Activated T-cell treated with anti-CD3 and anti-CD28 coated beads, Interleukin-2, amount 50 U/mL, for 24 hours (primary cell): ENCODE data around the gene CLASP2.
A peak's percentile ranks its signal among the peaks of the same experiment; 100 is the strongest.
"Not testable (repeated sequence)": the region's sequence is repeated elsewhere in the genome, so short reads cannot be mapped to it uniquely, and the experiment has no call there.

ENCODE experiments used
- DNase-seq: peaks from one replicate; pipeline ENCODE4 v3.0.0-alpha.2; 2020
- H3K27ac Mint-ChIP-seq: 2 replicates; pipeline ENCODE4 v1.8.0; 2020; ENCODE audit warnings: mild to moderate bottlenecking, mixed read lengths
- H3K27me3 Mint-ChIP-seq: 2 replicates; pipeline ENCODE4 v1.8.0; 2020; ENCODE audit warnings: mixed read lengths
- H3K36me3 Mint-ChIP-seq: 2 replicates; pipeline ENCODE4 v1.8.0; 2020; ENCODE audit warnings: low read depth, mixed read lengths
- H3K4me1 Mint-ChIP-seq: 2 replicates; pipeline ENCODE4 v1.8.0; 2020; ENCODE audit warnings: low read depth, mixed read lengths
- H3K4me3 Mint-ChIP-seq: 2 replicates; pipeline ENCODE4 v1.8.0; 2020; ENCODE audit warnings: mild to moderate bottlenecking, moderate library complexity, mixed read lengths
- H3K9me3 Mint-ChIP-seq: 2 replicates; pipeline ENCODE4 v1.8.0; 2020; ENCODE audit warnings: mixed read lengths

Gene CLASP2

GRCh38 chr3:33664195-33664594 is 53.9 kb downstream of the CLASP2 start:
- Mint-ChIP-seq H3K4me3 (no peak overlapping the region), H3K9me3 (no peaks in the 10 kb centered on the region), H3K36me3 (peaks cover 39% of the 10 kb centered on the region), H3K27me3 (no peaks in the 10 kb centered on the region), H3K4me1 (peaks cover 23% of the 10 kb centered on the region), H3K27ac (no peak overlapping the region)
- DNase-seq = no peak

GRCh38 chr3:33663042-33663441 is 55.0 kb downstream of the CLASP2 start:
- Mint-ChIP-seq H3K27ac (no peak overlapping the region), H3K27me3 (no peaks in the 10 kb centered on the region), H3K4me1 (peaks cover 31% of the 10 kb centered on the region), H3K4me3 (no peak overlapping the region), H3K9me3 (no peaks in the 10 kb centered on the region), H3K36me3 (peaks cover 29% of the 10 kb centered on the region)
- DNase-seq = no peak

GRCh38 chr3:33659856-33660434 is 58.1 kb downstream of the CLASP2 start:
- Mint-ChIP-seq H3K27ac (no peak overlapping the region), H3K36me3 (peaks cover 16% of the 10 kb centered on the region), H3K4me1 (peaks cover 34% of the 10 kb centered on the region), H3K9me3 (no peaks in the 10 kb centered on the region), H3K4me3 (no peak overlapping the region), H3K27me3 (no peaks in the 10 kb centered on the region)
- no peak for DNase-seq

GRCh38 chr3:33658991-33659848 is 58.8 kb downstream of the CLASP2 start:
- no peak for DNase-seq
- H3K27me3 Mint-ChIP-seq = no peaks in the 10 kb centered on the region
- H3K9me3 Mint-ChIP-seq = no peaks in the 10 kb centered on the region
- H3K4me1 Mint-ChIP-seq = peaks cover 32% of the 10 kb centered on the region
- H3K27ac Mint-ChIP-seq = peak overlapping the region; percentile 10
- H3K36me3 Mint-ChIP-seq = peaks cover 16% of the 10 kb centered on the region
- H3K4me3 Mint-ChIP-seq = peak overlapping the region; percentile 15

GRCh38 chr3:33658621-33658990 is 59.4 kb downstream of the CLASP2 start:
- Mint-ChIP-seq H3K9me3 (no peaks in the 10 kb centered on the region), H3K4me1 (peaks cover 36% of the 10 kb centered on the region), H3K27me3 (no peaks in the 10 kb centered on the region), H3K4me3 (peak overlapping the region; percentile 15), H3K27ac (no peak overlapping the region), H3K36me3 (peaks cover 16% of the 10 kb centered on the region)
- DNase-seq = no peak

GRCh38 chr3:33658039-33658438 is 60.0 kb downstream of the CLASP2 start:
- Mint-ChIP-seq H3K27me3 (no peaks in the 10 kb centered on the region), H3K27ac (no peak overlapping the region), H3K36me3 (peaks cover 12% of the 10 kb centered on the region), H3K9me3 (no peaks in the 10 kb centered on the region), H3K4me1 (peaks cover 38% of the 10 kb centered on the region), H3K4me3 (no peak overlapping the region)
- DNase-seq = no peak

GRCh38 chr3:33652736-33653135 is 65.3 kb downstream of the CLASP2 start:
- no peaks in the 10 kb centered on the region for H3K9me3 Mint-ChIP-seq
- H3K4me3 Mint-ChIP-seq = no peak overlapping the region
- no peaks in the 10 kb centered on the region for H3K27me3 Mint-ChIP-seq
- peaks cover 26% of the 10 kb centered on the region for H3K4me1 Mint-ChIP-seq
- H3K36me3 Mint-ChIP-seq = no peaks in the 10 kb centered on the region
- DNase-seq = no peak
- H3K27ac Mint-ChIP-seq = no peak overlapping the region

- H3K27me3 Mint-ChIP-seq, H3K9me3 Mint-ChIP-seq, H3K27ac Mint-ChIP-seq, H3K36me3 Mint-ChIP-seq, H3K4me3 Mint-ChIP-seq, DNase-seq: not testable (repeated sequence)
- peaks cover 31% of the 10 kb centered on the region for H3K4me1 Mint-ChIP-seq
Measured at GRCh38 chr3:33651101-33651500, 67.0 kb downstream of the CLASP2 start.

GRCh38 chr3:33650495-33650894 is 67.6 kb downstream of the CLASP2 start:
- H3K27ac Mint-ChIP-seq = no peak overlapping the region

GRCh38 chr3:33648793-33649192 is 69.3 kb downstream of the CLASP2 start:
- H3K27ac Mint-ChIP-seq = no peak overlapping the region
- H3K4me1 Mint-ChIP-seq = peaks cover 33% of the 10 kb centered on the region
- H3K9me3 Mint-ChIP-seq = no peaks in the 10 kb centered on the region

More at GRCh38 chr3:33650495-33650894, 67.6 kb downstream of the CLASP2 start:
- DNase-seq = no peak
- Mint-ChIP-seq H3K9me3 (no peaks in the 10 kb centered on the region), H3K4me1 (peaks cover 36% of the 10 kb centered on the region), H3K4me3 (no peak overlapping the region), H3K27me3 (no peaks in the 10 kb centered on the region), H3K36me3 (peaks cover 2% of the 10 kb centered on the region)

GRCh38 chr3:33646406-33646805 is 71.6 kb downstream of the CLASP2 start:
- H3K27ac Mint-ChIP-seq = no peak overlapping the region
- H3K4me1 Mint-ChIP-seq = peaks cover 29% of the 10 kb centered on the region
- DNase-seq = no peak
- no peaks in the 10 kb centered on the region for H3K27me3 Mint-ChIP-seq
- H3K36me3 Mint-ChIP-seq = peaks cover 12% of the 10 kb centered on the region
- no peaks in the 10 kb centered on the region for H3K9me3 Mint-ChIP-seq
- H3K4me3 Mint-ChIP-seq = no peak overlapping the region

More at GRCh38 chr3:33648793-33649192, 69.3 kb downstream of the CLASP2 start:
- no peak for DNase-seq
- H3K27me3 Mint-ChIP-seq = no peaks in the 10 kb centered on the region
- H3K36me3 Mint-ChIP-seq = peaks cover 9% of the 10 kb centered on the region
- H3K4me3 Mint-ChIP-seq = no peak overlapping the region

GRCh38 chr3:33645060-33645647 is 72.9 kb downstream of the CLASP2 start:
- Mint-ChIP-seq H3K4me1 (peaks cover 29% of the 10 kb centered on the region), H3K4me3 (peak overlapping the region; percentile 68), H3K27ac (peak overlapping the region; percentile 20), H3K9me3 (no peaks in the 10 kb centered on the region), H3K27me3 (no peaks in the 10 kb centered on the region), H3K36me3 (peaks cover 14% of the 10 kb centered on the region)
- DNase-seq = no peak

GRCh38 chr3:33644582-33644981 is 73.5 kb downstream of the CLASP2 start:
- Mint-ChIP-seq H3K4me1 (peaks cover 27% of the 10 kb centered on the region), H3K27ac (no peak overlapping the region), H3K27me3 (no peaks in the 10 kb centered on the region), H3K36me3 (peaks cover 18% of the 10 kb centered on the region), H3K9me3 (no peaks in the 10 kb centered on the region), H3K4me3 (no peak overlapping the region)
- DNase-seq = no peak

- Mint-ChIP-seq H3K4me1 (peaks cover 19% of the 10 kb centered on the region), H3K27me3 (no peaks in the 10 kb centered on the region), H3K9me3 (no peaks in the 10 kb centered on the region), H3K36me3 (peaks cover 21% of the 10 kb centered on the region), H3K4me3 (no peak overlapping the region), H3K27ac (no peak overlapping the region)
- no peak for DNase-seq
Measured at GRCh38 chr3:33642806-33643205, 75.2 kb downstream of the CLASP2 start.

- Mint-ChIP-seq H3K36me3 (peaks cover 22% of the 10 kb centered on the region), H3K4me1 (peaks cover 5% of the 10 kb centered on the region), H3K9me3 (no peaks in the 10 kb centered on the region), H3K27ac (no peak overlapping the region), H3K4me3 (no peak overlapping the region), H3K27me3 (no peaks in the 10 kb centered on the region)
- DNase-seq = no peak
Measured at GRCh38 chr3:33639889-33640288, 78.2 kb downstream of the CLASP2 start.
